GM19025 (cell line): Measurements from ENCODE around the gene UGT2B17.

Experiments used
- ATAC-seq: cut with Tn5 transposase; IDR thresholded peaks from one replicate; pipeline ENCODE4 v1.9.1; 2021; ENCODE audit warnings: mild to moderate bottlenecking, low read depth, moderate library complexity; ENCODE audit not compliant: unreplicated experiment

Gene UGT2B17

GRCh38 chr4:68576272-68577125, at the start of gene UGT2B17:
UGT2B17 (minus strand) TSS chr4:68576322; CDS start chr4:68568484, 7,838 bp downstream.
- peak; percentile 77 for ATAC-seq

DNA sequence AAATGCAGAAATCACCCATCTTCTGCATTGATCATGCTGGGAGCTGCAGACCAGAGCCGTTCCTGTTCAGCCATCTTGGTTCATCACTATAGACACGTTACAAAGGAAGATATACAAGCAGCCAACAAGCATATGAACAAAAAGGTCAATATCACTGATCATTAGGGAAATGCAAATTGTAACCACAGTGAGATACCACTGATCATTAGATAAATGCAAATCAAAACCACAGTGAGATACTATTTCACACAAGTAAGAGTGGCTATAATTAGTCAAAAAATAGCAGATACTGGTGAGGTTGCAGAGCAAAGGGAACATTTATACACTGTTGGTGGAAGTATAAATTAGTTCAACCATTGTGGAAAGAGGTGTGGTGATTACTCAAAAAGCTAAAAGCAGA, 46.6 kb upstream of the UGT2B17 start:
- peak; percentile 76 for ATAC-seq

DNA sequence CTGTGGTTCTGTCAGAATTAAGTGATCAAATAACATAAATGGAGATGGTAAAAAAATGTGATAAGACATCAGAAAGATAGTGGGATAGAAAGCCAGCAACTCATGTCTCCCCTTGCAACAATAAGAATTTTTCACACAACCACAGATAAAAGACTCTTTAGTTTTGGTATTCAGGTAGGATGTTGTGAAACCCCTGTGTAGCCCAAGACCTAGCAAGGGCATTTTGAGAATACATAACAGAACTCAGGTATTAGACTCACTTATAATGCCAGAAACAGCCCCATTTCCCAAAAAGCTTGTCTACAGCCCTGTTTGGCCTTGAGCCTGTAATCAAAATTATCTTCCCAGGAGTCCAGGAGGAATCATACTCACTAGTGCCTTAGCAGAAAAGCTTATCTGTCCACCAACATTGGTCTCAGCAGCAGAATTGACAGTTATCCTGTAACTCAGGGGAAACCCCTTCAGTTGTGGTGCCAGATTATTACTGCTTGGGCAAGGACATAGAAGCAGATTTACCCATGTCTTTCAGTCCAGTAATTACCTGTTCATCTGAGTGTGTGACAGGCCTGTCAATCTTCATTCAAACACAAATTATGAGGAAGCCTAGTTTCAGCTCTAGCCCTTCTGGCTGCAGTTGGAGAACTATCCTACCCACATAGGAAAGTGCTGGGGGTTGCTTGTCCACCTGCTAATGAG, 41.0 kb upstream of the UGT2B17 start:
- ATAC-seq: no peak

DNA sequence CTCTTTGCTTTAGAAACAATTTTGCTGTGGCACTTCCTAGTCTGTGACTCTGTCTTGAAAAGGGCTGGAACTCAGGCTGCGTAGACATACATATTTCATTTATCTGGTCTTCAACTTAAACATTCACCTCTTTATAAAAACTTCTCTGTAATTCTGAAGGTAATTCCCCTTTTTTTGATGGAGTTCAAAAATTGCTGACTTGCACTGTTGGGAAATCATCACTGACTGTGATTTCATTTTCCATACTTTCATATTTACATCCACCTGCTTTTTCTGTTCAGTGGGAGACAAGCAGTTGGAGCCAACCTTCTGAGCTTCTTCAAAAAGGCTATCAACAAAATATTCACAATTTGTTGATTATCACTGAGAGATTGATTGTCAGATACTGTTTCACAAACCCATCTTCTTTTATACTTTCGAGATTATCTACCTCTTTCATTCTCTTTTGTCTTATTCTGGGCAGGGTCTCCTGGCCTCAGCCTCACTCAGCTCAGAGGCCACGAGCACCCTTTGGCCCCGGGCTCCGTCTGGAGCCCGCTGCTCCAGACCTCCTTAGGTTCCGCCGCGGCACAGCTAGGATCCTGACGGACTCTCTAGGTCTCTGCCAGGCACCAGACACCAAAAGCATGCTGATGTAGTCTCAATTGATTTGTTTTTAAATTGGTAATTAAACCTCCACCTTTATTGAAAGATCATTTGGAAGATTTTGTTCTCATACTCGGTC, 39.7 kb upstream of the UGT2B17 start:
- ATAC-seq: no peak

DNA sequence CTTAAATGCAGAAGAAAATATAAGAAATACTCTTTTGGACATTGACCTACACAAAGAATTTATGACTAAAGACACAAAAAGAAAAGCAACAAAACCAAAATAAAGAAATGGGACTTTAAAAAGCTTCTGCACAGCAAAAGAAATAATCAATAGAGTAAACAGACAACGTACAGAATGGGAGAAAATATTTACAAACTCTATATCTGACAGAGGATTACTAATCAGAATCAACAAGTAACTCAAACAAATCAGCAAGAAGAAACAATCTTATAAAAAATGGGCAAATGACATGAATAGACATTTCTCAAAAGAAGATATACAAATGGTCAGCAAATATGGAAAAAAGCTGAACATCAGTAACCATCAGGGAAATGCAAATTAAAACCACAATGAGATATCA, 37.6 kb upstream of the UGT2B17 start:
- no peak for ATAC-seq

- ATAC-seq: no peak
Measured at GRCh38 chr4:68606240-68606639, 30.1 kb upstream of the UGT2B17 start.

DNA sequence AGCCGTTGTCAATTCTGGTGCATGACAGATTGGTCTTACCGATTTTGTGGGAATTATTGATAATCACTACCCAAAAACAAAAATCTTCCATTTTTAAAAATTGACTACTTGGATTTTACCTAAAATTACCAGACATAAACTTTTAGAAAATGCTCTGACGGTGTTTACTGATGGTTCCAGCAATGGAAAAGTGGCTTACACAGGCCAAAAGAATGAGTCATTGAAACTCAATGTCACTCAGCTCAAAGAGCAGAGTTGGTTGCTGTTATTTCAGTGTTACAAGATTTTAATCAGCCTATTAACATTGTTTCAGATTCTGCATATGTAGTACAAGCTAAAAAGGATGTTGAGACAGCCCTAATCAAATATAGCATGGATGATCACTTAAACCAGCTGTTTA, 23.0 kb upstream of the UGT2B17 start:
- no peak for ATAC-seq

DNA sequence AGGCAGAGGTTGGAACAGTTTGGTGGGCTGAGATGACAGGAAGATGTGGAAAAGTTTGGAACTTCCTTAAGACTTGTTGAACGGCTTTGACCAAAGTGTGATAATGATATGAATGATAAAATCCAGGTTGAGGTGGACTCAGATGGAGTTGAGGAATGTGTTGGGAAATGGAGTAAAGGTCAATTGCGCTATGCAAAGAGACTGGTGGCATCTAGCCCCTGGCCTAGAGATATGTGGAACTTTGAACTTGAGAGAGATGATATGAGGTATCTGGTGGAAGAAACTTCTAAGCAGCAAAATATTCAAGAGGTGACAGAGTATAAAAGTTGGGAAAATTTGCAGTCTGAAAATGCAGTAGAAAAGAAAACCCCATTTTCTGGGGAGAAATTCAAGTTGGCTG, 21.4 kb upstream of the UGT2B17 start:
- ATAC-seq: no peak

DNA sequence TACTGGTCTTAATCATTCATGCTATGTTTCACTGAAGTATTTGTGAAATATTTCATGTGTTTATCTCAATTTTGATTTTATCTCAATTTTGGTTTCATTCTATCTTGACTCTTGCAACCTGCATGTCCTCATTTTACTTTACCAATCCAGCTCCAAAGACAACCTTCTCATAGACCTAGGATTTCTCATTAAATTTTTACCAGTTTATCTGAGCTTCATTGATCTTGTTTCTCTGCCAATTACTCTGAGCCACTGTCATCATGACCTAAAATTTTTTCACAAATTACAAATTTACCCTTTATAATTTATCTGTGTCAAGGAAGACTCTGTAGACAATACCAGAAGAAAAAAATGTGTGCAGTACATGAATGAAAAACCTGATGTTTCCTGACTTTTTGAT, 18.6 kb upstream of the UGT2B17 start:
- no peak for ATAC-seq

- no peak for ATAC-seq
Measured at GRCh38 chr4:68593112-68593511, 17.0 kb upstream of the UGT2B17 start.

GRCh38 chr4:68592673-68593072, 16.6 kb upstream of the UGT2B17 start:
- ATAC-seq: no peak

DNA sequence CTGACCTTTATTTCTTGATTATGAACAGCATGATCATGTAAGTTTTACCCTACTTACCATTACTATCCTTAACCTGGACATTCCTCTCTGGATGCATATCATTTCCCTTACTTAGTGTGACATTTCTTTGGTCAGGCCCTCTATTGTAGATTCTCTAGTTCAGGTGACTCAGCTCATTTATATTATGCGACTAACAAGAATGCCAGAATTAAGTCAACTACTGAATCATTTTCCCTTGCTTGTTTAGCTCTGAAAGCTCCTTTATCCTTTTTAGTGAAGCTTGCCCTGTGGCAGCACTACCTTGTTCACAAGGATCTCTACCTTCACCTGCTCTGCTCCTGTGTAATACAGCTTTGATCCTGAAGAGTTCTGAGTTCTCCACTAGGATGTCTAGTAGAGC, 15.1 kb upstream of the UGT2B17 start:
- ATAC-seq: no peak

DNA sequence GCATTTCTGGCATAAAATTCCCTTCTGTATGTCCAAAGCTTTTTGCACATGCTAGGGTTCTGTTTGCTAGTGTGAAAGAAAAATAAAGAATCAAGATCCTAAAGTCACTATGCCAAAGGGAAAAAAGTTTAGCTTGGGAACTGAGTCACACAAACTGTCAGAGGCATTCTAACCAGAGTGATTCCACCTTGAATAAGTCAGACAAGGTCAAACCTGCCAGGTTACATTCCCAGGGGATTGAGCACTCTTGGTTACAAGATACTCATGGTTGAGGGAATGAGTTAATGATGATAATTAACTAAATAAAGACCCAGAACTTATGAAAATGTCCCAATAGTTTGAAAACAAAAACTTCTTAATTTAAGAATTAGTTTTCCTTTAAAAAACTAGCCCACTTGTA, 13.7 kb upstream of the UGT2B17 start:
- ATAC-seq: no peak

GRCh38 chr4:68582339-68582717, 6.2 kb upstream of the UGT2B17 start:
- ATAC-seq: no peak

GRCh38 chr4:68581383-68582338, 5.5 kb upstream of the UGT2B17 start:
- no peak for ATAC-seq

GRCh38 chr4:68577590-68577989, 1.5 kb upstream of the UGT2B17 start:
- ATAC-seq: no peak

- ATAC-seq: peak; percentile 20
Measured at GRCh38 chr4:68575636-68576035, 486 bp downstream of the UGT2B17 start.

DNA sequence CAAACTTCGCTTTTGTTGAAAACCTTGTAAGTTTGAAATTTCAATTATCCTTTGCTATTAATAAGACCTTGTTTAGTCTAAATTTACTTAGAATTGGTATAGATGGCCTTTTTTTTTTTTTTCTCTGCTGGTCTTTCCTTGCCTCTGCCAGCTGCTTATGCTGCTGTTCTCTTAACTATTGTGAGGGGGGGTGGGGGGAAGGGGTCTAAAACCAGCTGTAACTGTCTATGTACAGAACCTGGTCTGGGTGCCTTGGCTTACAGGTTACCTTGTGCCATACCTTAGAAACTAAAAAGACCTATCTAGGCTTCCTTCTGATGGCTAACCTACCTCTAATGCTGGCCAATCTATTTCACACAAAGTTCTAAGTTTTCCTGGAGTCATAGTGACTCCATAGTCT, 1.0 kb downstream of the UGT2B17 start:
- ATAC-seq: no peak

DNA sequence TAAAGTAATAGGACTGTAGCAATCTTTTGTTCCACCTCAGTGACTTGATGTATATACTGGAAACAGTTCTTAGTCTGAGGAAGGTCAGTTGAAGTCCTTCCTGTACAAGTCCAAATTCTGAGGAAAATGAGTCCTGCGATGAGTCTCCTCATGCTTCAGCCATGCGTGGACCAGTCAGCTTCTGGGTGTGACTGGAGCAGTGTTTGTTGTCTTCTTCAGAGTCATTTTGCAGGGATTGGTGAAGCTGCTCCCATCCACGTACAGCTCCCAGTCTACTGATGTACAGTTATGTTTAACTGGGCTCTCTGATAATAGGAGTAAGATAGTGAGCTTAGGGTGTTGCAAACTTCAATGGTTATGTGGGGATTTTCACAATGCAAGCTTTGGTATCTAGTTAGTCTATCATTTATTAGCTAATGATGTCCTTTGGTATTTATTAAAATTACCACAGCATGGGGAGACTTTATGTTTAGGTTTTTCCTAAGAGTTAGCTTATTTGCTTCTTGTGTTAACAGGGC, 3.4 kb downstream of the UGT2B17 start:
- no peak for ATAC-seq

DNA sequence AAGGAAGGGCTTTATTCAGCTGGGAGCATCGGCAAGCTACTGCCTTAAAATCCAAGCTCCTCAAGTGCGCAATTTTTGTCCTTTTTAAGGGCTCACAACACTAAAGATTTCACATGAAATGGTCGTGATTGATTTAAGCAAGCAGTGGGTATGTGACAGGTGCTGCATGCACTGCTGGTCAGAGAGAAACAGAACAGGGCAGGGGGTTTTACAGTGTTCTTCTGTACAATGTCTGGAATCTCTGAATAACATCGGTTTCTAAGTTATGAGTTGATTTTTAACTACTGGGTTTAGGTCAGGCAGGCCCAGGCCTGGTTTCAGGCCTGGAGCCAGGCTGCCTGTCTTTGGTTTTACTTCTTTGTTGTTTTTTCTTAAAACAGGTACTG, 6.0 kb downstream of the UGT2B17 start:
- ATAC-seq: no peak
